Measurements from ENCODE around the gene GALE. TPM values are rescaled to one million over a fixed set of nuclear protein-coding genes. Genes with fewer than 3 reads are reported as not detected.

Gene GALE
- total and polyA plus RNA-seq, 4 donors, result 21.4 to 146 (median 80.0) TPM

- ATAC-seq (ENCODE audit: insufficient read depth, low FRiP score), result peak; percentile 88
- Histone ChIP-seq H3K4me1 (ENCODE audit: control insufficient read depth in 5 of 5, insufficient read depth in 5 of 5, low read length in 5 of 5) (peaks cover 0 to 5% (median 1%) of the 10 kb centered on the region in 5 donors), H3K27ac (ENCODE audit: low read depth in 1 of 2, low read length in 1 of 2) (no peak overlapping the region), H3K4me3 (no peak overlapping the region), H3K27me3 (ENCODE audit: control insufficient read depth in 3 of 3, insufficient read depth in 3 of 3, low read length in 2 of 3) (no peaks in the 10 kb centered on the region), H3K36me3 (ENCODE audit: control insufficient read depth in 4 of 4, insufficient read depth in 4 of 4, low read length in 4 of 4) (peaks cover 0 to 5% (median 2%) of the 10 kb centered on the region in 4 donors), H3K9ac (ENCODE audit: insufficient read depth in 1 of 2, low read length in 2 of 2) (no peak overlapping the region), H3K9me3 (ENCODE audit: control insufficient read depth in 4 of 4, insufficient read depth in 3 of 4, low read length in 3 of 4) (no peaks in the 10 kb centered on the region)
- peak; percentile 85 for TF ChIP-seq CTCF (IDR thresholded peaks at IDR 0.05; ENCODE audit: control extremely low read depth, extremely low read depth)
- peak; percentile 83 to 86 (median 84) for DNase-seq
- 21% methylated on average over 14 of the region's 14 CpGs for WGBS, 2 donors
Measured at GRCh38 chr1:23772049-23772853, 28.3 kb downstream of the GALE start.

GRCh38 chr1:23768733-23769132 lies 31.8 kb downstream of the GALE start:
- TF ChIP-seq CTCF (IDR thresholded peaks at IDR 0.05; ENCODE audit: control extremely low read depth, extremely low read depth), result no peak
- 84 to 94% methylated on average over 5 of the region's 5 CpGs for WGBS, 2 donors
- Histone ChIP-seq H3K4me1 (ENCODE audit: control insufficient read depth in 5 of 5, insufficient read depth in 5 of 5, low read length in 5 of 5) (no peaks in the 10 kb centered on the region), H3K27ac (ENCODE audit: low read depth in 1 of 2, low read length in 1 of 2) (no peak overlapping the region), H3K4me3 (no peak overlapping the region), H3K9me3 (ENCODE audit: control insufficient read depth in 4 of 4, insufficient read depth in 3 of 4, low read length in 3 of 4) (no peaks in the 10 kb centered on the region), H3K27me3 (ENCODE audit: control insufficient read depth in 3 of 3, insufficient read depth in 3 of 3, low read length in 2 of 3) (no peaks in the 10 kb centered on the region), H3K9ac (ENCODE audit: insufficient read depth in 1 of 2, low read length in 2 of 2) (no peak overlapping the region), H3K36me3 (ENCODE audit: control insufficient read depth in 4 of 4, insufficient read depth in 4 of 4, low read length in 4 of 4) (peaks cover 0 to 10% (median 3%) of the 10 kb centered on the region in 4 donors)
- DNase-seq (no peak), ATAC-seq (ENCODE audit: insufficient read depth, low FRiP score) (no peak)

- ATAC-seq (ENCODE audit: insufficient read depth, low FRiP score), result no peak
- 89 to 95% methylated on average over 7 of the region's 7 CpGs for WGBS, 2 donors
- H3K4me1 ChIP-seq (ENCODE audit: control insufficient read depth in 5 of 5, insufficient read depth in 5 of 5, low read length in 5 of 5), result peaks cover 0 to 9% (median 0%) of the 10 kb centered on the region in 5 donors
- no peak for DNase-seq
- H3K27ac ChIP-seq (ENCODE audit: low read depth in 1 of 2, low read length in 1 of 2), result no peak overlapping the region
- H3K9me3 ChIP-seq (ENCODE audit: control insufficient read depth in 4 of 4, insufficient read depth in 3 of 4, low read length in 3 of 4), result no peaks in the 10 kb centered on the region
- H3K27me3 ChIP-seq (ENCODE audit: control insufficient read depth in 3 of 3, insufficient read depth in 3 of 3, low read length in 2 of 3), result no peaks in the 10 kb centered on the region
- no peak overlapping the region for H3K4me3 ChIP-seq
- H3K36me3 ChIP-seq (ENCODE audit: control insufficient read depth in 4 of 4, insufficient read depth in 4 of 4, low read length in 4 of 4), result peaks cover 3 to 27% (median 20%) of the 10 kb centered on the region in 4 donors
- H3K9ac ChIP-seq (ENCODE audit: insufficient read depth in 1 of 2, low read length in 2 of 2), result no peak overlapping the region
- no peak for TF ChIP-seq CTCF (IDR thresholded peaks at IDR 0.05; ENCODE audit: control extremely low read depth, extremely low read depth)
Measured at GRCh38 chr1:23763041-23763577, 37.4 kb downstream of the GALE start.

All from lung (tissue), 12 donors.